Erythroblast (primary cell): Measurements from ENCODE around the gene ZBTB20.

Source experiments
- DNase-seq, 2 experiments: peaks; one replicate each; lab custom pipeline; 2025; lab: John Stamatoyannopoulos, UW
- GATA1 ChIP-seq: IDR thresholded peaks from 2 replicates; pipeline ENCODE4 v1.6.1; 2011; ENCODE audit warnings: low read depth, mild to moderate bottlenecking, control low read depth, low read length, moderate library complexity
- POLR2A ChIP-seq: IDR thresholded peaks from 2 replicates; pipeline ENCODE4 v1.6.1; 2011; ENCODE audit warnings: mild to moderate bottlenecking, low read length

The ZBTB20 gene

DNA sequence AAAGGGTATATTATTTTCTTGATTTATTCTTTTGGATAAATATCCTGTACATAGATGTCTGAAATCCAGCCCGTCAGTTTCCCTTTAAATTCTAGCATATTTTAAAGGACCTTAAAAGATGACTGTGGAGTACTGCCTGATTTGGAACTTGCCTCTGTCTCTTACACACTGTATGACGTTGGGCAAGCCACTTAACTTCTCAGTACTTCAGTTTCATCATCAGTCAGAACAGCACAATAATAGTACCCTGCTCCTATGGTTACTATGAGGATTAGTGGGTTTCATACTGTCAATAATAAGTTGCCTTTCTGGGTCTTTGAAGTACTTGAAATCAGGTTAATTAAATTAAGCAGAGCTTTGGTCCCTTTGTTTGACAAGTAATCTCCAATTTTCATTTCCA, 479.0 kb downstream of the ZBTB20 start:
- no peak for DNase-seq
- no peak for TF ChIP-seq GATA1
- no peak for TF ChIP-seq POLR2A

- no peak for DNase-seq
- no peak for TF ChIP-seq POLR2A
- no peak for TF ChIP-seq GATA1
Measured at GRCh38 chr3:114666623-114667022, 480.5 kb downstream of the ZBTB20 start.

GRCh38 chr3:114664006-114664405, 483.1 kb downstream of the ZBTB20 start:
- no peak for DNase-seq
- TF ChIP-seq POLR2A (no peak), GATA1 (no peak)

DNA sequence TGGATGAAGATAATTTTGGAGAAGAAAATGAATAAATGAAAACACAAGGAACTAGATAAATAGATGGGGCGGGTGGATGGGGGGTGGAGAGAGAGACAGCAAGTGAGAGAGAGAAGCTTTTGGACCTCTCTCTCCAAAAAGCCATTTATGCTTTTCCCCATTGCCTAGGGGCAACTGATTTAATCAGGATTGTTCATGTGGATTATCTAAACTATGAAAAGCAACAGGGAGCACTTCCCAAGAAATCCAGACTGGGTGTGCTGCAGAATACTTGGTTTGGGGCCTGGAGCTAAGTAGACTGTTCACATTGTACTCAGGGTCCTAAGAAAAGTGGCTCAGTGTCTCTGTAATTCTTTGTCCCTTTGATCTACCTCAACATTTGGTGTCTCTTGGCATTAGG, 486.3 kb downstream of the ZBTB20 start:
- TF ChIP-seq GATA1 (no peak), POLR2A (no peak)

GRCh38 chr3:114660124-114660523, 487.0 kb downstream of the ZBTB20 start:
- TF ChIP-seq GATA1 (no peak), POLR2A (no peak)
- DNase-seq, result no peak

More for the DNA sequence above, 486.3 kb downstream of the ZBTB20 start:
- no peak for DNase-seq

DNA sequence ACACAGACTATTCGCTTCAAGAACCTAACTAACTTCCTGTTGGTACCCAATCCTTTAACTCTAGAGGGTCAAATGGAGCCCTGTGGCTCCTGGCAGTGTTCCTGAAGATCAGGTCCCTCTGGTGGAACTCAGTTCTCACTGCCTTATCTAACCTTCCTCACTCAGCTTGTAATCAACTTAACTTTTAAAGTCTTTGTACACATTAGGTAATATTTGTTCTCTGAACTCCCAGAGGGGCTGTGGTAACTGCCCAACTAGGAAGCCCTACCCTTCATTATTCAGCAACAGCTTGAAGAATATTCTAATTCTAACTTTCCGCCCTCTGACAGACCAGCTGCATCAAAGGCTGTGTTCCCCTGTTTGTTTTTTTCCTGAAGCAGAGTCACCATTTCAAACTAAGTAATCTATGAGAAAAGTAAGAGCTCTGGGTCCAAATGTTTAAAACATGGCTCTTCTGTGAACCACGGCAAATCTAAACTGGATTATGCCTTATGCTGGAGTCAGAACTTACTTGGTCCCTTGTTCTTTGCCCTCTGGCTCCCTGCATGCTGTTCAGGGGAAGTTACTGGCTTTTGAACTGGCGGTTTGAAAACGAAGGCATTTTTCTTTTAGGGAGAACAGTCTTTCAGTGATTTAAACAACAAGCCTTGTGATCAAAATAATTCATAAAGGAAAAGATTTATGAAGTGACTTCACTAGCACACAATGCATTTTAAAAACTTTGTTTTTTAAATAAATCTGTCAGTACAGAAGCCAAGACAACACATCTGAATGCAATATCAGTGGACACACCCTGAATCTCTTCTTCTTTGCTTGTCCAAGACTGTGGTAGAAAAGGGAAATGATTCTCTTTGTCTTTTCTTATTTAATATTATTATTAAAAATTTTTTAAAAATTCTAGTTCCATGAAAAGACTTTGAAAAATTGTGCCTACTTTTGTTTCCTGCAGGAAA, 487.7 kb downstream of the ZBTB20 start:
- no peak for DNase-seq
- TF ChIP-seq GATA1 (no peak), POLR2A (no peak)

GRCh38 chr3:114651555-114651954, 495.5 kb downstream of the ZBTB20 start:
- TF ChIP-seq POLR2A, result no peak
- TF ChIP-seq GATA1, result no peak
- no peak for DNase-seq

GRCh38 chr3:114650808-114651207, 496.3 kb downstream of the ZBTB20 start:
- TF ChIP-seq GATA1 (no peak), POLR2A (no peak)
- DNase-seq, result no peak

DNA sequence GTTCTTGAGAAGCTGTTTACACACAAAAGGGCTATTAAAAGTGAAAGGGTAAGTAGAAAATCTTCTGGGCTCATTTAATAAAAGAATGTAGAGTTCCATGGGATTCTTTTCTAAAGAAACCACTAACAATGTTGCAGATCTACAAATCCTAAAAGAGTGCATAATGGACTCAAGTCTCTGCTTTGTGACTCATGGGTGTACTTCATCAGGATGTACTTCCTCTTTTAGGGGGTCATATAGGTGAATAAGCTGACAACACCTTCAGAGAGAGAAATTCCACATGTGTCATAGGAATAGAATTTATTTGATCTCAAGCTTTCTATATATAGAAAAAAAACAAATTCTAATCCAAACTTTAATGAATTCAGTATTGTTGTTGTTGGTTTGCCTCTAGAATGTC, 497.8 kb downstream of the ZBTB20 start:
- DNase-seq, result no peak
- TF ChIP-seq POLR2A, result no peak

DNA sequence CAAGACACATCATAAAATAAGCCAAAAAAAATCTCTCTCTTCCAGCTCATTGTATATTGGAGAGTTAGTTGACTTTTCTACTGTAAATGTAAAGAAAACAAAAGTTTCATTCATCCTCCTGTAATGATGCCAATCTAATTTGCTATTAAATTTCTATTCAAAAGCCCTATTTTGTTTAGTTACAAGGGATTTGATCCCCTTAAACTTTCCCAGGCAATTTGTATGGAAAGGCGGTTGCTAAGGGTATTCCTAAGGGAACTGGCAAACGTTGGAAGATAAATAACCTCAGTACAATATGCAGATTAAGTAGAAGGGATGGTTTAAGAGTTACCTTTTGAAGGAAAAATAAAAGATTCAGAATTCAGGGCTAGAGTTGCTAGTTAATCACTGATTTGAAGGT, 500.6 kb downstream of the ZBTB20 start:
- no peak for DNase-seq
- no peak for TF ChIP-seq POLR2A
- TF ChIP-seq GATA1, result no peak

DNA sequence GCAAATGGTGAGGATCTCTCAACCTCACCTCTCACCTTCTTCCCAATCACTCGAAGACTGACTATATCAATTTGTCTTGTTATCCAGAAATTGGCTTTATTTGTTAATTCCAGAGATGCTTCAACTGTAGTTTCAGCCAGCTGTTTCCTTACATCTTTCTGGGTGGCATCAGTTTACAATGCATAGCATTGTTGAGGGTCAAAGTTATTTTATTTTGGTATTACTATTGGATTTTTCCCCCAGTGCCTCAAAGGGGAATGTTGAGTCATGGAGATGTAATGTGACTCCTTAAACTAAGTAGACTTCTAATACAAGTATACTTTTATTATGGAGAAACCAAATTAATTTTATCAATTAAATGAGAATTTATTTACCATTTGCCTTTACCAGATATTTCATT, 501.7 kb downstream of the ZBTB20 start:
- DNase-seq, result no peak

DNA sequence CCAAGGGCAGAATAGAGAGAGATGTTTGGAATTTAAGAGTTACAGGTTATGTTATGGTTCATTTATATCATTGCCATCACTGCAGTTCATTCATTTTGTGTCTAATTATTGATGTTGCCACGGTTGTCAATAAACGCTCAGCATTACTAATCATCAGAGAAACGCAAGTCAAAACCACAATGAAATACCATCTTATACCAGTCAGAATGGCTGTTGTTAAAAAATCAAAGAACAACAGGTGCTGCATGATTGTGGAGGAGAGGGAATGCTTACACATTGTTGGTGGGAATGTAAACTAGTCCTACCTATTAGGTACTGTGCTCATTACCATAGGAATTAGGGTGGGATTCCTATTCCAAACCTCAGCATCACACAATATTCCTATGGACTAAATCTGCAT, 502.7 kb downstream of the ZBTB20 start:
- DNase-seq, result no peak
- TF ChIP-seq GATA1 (no peak), POLR2A (no peak)

More for the DNA sequence above, 501.7 kb downstream of the ZBTB20 start:
- TF ChIP-seq GATA1 (no peak), POLR2A (no peak)

- TF ChIP-seq GATA1, result no peak
- DNase-seq, result no peak
Measured at GRCh38 chr3:114642951-114643741, 503.9 kb downstream of the ZBTB20 start.

GRCh38 chr3:114640126-114640525, 507.0 kb downstream of the ZBTB20 start:
- TF ChIP-seq POLR2A, result no peak
- no peak for TF ChIP-seq GATA1
- no peak for DNase-seq
